NOMO-1 (cell line): ENCODE data around the gene LTK.

ENCODE experiments used
- DNase-seq, 2 experiments: peaks; one replicate each; lab custom pipeline; 2025; ENCODE audit not compliant: unreplicated experiment in 2 of 2; lab: John Stamatoyannopoulos, UW

The LTK gene

GRCh38 chr15:41499109-41499851 lies 14.3 kb downstream of the LTK start:
- DNase-seq, result no peak

- DNase-seq, result no peak
Observed at GRCh38 chr15:41498657-41499056, 15.0 kb downstream of the LTK start.

DNA sequence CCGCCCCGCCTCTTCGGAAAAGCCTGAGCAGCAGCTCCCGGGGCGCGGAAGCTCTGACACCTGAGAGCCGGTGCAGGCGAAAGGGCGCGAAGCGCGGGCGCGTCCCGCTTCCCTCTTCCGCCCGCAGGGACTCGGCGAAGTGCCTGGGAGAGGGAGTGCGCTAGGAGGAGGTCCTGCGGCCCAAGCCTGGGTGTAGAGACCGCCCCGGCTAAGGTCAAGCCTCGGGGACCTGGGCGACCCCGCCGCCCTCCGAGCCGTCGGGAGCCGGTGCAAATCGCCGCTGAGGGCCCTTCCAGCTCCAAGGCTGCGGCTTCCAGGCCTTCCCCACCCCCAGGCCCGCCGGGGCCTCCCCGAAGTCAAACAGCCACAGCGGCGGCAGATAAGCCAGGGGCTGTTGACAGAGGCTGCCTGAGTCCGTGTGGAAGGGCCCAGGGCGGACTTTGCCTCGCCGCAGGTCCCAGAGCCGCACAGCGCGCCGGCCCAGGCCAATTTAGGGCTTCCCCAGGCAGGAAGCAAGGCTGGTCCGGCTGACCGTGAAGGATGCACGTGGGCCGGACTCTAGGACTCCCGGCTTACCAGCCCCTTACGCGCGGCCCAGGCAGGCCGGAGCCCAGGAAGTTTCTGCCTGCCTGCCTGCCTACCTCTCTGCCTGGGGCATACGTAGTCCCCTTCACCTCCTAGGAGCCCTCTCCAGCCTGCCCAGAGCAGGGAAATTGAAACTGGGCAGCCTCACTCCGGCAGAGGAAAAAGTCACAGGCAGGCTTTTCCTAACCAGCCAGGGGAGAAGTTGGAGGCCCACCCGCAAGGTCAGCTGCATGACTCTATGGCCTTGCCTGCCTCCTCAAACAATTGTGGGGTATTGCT lies 17.7 kb downstream of the LTK start:
- DNase-seq, result no peak

- no peak for DNase-seq
Observed at GRCh38 chr15:41494922-41495735, 18.5 kb downstream of the LTK start.

GRCh38 chr15:41494190-41494921 lies 19.3 kb downstream of the LTK start:
- DNase-seq, result no peak

- no peak for DNase-seq
Observed at GRCh38 chr15:41493902-41494189, 19.8 kb downstream of the LTK start.

DNA sequence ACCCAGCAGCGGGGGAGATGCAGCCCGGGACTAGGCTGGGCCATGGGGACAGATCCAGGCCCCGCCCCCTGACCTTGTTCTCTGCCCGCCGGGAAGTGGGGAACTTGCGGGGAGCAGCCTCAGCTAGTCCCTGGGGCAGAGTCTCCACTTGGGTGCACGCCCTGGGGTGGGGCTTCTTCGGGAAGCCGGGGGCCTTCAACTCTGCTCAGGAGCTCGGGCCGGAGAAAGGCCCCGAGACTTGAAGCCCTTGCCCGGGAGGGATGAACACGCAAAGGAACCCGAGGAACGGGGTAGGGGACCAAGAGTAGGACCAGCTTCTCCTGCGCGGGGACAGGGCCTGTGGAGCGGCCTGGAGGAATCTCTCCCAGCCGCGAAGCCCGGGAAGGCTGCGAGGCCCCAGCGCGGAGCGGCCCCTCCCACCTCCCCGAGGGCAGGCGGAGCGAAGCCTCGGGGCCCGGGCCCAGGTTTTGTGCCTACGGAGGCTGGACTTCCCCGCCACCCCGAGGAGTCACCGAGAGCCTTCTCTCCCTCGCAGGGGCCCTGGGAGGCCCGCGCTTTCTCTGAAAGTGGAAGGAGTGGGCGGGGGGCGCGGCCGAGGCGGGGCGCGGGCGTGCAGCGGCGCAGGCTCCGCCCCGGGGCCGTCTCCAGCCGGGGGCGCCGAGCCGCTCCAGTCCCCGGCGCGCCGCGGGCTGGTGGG lies 20.3 kb downstream of the LTK start, which contains the start of gene ITPKA:
TSS of gene ITPKA (plus strand) at position 670 of the 697 bp plus-strand sequence. CDS start 54 bp downstream, outside the sequence.
- DNase-seq, result peak; percentile 65 to 67

DNA sequence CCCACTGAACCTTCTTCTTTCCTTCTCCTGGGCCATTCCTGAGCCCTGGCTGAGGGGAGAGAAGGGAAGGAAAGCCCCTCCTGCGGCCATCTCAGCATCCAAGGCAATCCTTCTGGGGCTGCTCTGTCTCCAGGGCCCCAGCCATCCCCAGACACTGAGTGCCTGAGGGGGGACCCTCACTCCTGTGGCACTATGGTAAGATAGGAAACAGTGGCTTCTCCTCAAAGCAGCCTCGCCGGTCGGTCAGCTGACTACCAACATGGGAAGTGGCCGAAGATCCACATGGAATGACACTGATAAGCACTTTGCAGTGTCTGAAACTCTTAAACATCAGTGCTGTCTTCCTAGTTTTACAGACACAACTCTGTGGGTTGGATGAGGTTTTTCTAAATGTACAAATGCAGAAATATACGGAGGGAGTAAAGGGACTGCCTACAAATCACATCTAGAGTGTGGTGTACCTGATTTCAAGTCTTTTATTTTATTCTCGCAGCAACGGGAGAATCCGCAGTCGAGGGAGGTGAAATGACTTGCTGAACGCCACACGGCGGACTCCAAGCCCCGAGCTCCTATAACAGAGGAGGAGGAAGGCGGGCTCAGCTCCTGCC lies 20.9 kb downstream of the LTK start:
- no peak for DNase-seq

DNA sequence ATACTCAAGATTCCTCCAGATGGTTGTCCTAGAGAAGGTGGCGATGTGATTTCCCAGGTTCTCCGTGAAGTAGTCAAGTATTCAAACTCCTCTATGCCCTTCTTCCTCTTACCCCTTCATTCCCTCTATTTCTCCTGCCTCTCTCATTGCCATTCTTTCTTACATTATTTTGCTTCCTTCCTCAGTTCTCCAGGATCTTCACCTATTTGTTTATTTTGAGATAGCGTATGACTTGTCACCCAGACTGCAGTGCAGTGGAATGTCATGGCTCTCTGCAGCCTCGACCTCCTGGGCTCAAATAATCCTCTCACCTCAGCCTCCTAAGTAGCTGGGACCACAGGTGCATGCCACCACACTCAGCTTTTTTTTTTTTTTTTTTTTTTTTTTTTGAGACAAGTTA lies 21.7 kb downstream of the LTK start:
- no peak for DNase-seq

DNA sequence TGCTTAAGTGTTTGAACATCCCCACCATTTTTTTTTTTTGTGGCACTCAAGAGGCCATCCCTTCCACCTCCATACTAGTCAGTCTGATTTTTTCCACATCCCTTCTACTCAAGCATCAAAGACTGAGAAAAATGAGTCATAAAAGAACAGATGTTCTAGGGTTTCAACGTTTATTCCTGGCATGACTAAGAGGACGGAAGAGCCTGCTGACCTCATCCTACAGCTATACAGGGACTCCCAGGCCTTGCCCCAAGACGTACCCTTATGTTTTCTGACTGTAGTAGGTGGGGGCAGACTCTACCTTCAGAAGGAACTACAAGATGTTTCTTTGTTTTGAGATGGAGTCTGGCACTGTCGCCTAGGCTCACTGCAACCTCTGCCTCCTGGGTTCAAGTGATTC lies 23.3 kb downstream of the LTK start:
- peak; percentile 29 to 59 for DNase-seq

GRCh38 chr15:41489641-41490040 lies 24.0 kb downstream of the LTK start:
- no peak for DNase-seq

DNA sequence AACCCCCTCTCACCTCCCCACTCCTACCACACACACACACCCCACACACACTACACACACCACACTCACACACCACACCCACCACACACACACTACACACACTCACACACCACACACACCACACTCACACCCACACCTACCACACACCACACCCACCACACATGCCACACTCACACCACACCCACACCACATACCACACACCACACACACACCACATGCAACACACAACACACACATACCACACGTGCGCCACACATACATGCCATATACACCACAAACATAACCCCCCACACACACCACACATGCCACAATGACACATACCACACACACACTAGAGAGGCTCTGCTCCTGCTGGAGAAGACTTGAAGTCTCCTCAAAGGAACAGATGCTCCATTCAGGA lies 25.8 kb downstream of the LTK start:
- no peak for DNase-seq

- DNase-seq, result no peak
Observed at GRCh38 chr15:41487381-41487780, 26.2 kb downstream of the LTK start.

DNA sequence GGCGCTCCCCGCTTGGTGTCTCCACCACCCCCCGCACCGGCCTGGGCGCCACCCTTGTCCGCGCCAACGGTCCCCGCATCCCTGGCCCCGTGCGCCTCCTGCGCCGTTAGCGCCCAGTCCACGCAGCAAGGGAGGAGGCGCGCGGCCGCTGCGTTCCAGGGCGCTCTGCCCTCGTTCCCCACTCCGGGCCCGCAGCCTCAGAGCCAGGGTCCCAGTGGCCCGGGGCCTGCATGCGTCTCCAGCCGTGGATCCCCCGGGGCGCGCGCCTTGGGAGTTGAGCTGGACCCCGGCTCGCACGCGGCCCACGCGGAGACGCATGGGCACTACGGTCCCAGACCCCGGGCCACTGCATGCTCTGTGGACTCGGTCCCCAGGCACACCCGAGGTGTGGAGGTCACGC lies 27.3 kb downstream of the LTK start:
- no peak for DNase-seq

DNA sequence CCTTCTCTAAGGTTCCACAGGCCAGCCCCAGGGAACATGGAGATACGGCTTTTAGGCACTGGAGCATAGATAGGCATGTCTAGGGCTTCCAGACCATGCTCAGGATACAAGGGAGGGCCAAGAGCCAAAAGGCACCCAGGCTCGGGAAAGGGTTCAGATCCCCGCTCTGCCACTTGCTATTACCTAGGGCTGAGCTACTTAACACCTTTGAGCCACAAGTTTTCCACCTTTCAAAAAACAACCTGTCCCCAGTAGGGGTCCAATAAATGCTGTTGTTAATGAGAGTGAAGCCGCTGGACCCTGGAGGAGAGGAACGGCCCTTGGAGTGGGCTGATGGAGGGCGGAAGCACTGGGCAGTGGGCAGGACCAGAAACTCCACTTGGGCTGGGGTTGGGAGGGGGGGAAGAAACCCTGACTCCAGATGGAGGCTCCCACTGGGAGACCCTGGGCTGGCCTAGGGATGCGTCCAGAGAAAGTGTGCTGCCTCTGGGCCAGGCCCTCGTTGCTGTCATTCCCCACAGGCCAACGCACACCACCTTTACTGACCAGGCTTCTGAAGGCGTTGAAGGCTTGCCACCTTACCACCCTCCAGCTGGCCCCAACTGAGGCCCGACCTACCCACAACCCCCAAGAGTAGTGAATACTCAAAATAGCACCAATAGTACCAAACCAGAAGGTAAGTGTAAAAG lies 28.5 kb downstream of the LTK start:
- no peak for DNase-seq

- DNase-seq, result no peak
Observed at GRCh38 chr15:41483519-41483918, 30.1 kb downstream of the LTK start.

GRCh38 chr15:41483115-41483514 lies 30.5 kb downstream of the LTK start:
- DNase-seq, result no peak

DNA sequence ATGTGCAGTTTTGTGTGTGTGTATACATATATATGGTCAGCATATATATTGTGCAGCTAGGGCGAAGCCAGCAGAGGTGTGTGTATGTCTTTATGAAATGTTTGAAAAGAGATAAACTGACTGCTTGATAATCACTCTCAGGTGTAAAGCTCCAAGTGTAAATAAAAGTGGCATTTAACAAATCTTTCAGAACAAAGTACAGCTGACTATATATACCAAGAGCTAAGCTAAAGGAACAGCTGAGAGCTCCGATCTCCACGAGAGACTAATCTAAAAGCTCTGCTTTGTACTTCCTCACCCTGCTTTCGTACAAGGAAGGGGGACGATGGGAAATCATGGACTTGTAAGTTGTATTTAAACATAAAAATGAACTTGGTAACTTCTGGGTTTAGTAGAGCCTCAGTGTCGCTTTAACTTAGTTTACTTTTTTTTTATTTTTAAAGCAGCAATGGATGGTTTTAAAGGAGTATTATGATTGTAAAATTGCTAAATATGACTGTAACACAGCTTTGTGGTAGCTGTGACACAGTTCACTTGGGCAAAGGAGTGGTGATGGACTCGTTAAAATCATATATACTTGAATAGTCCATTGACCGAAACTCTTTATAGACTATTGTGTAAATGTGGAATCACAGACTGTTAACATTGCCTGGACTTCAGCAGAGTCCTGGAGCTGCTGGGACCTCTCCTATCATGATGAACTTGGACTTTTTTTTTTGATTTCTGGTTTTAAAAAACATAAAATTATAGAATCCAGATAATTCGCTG lies 31.3 kb downstream of the LTK start:
- no peak for DNase-seq
